Pancreas (tissue), 10 donors: ENCODE results near the gene CLIP1. TPM values are rescaled to one million over a fixed set of nuclear protein-coding genes. Genes with fewer than 3 reads are reported as not detected.
A peak's percentile ranks its signal among the peaks of the same experiment; 100 is the strongest.

Experiments
- ATAC-seq, 4 donors: fragments of 200-7000 bp; cut with Tn5 transposase; one replicate each; pipeline versions ENCODE4 v1.8.0 to v1.9.1; 2020; ENCODE audit warnings: mild to moderate bottlenecking in 4 of 4, moderate library complexity in 4 of 4
- DNase-seq, 6 donors: peaks; one replicate each; pipeline ENCODE4 v3.0.0-alpha.2; 2020
- FAIRE-seq: peaks from 2 replicates; lab custom pipeline; 2012; peaks lifted over from hg19 to GRCh38; lab: Jason Lieb, UNC
- H3K27ac ChIP-seq, 4 donors: fragments of 200-600 bp; sonication (generic); 1 replicate in 3 of 4; 2 replicates in 1 of 4; pipeline versions ENCODE4 v1.5.0 to v1.8.0; 2020
- H3K27me3 ChIP-seq, 4 donors: fragments of 200-600 bp; one replicate each; pipeline ENCODE4 v1.8.0; 2021
- H3K36me3 ChIP-seq, 3 donors: fragments of 200-600 bp; sonication (generic) in 1 of 3; one replicate each; pipeline versions ENCODE4 v1.5.0 to v1.8.0; 2020 to 2021
- H3K4me1 ChIP-seq, 3 donors: fragments of 200-600 bp; one replicate each; pipeline ENCODE4 v1.8.0; 2021
- H3K4me3 ChIP-seq, 4 donors: fragments of 200-600 bp; sonication (generic) in 2 of 4; one replicate each; pipeline versions ENCODE4 v1.5.0 to v1.8.0; 2020 to 2021
- H3K9me3 ChIP-seq, 4 donors: fragments of 200-600 bp; one replicate each; pipeline ENCODE4 v1.8.0; 2021
- WGBS, 2 donors: extraction: QIAGEN DNeasy Blood & Tissue Kit; methylation state at CpG; one replicate each; pipeline ENCODE4 v1.1.7; 2013; 5-methylcytosine and 5-hydroxymethylcytosine counted together
- intact Hi-C, 3 donors: fragments of 100-400 bp; cut with DNase I; formaldehyde crosslinking; loops; one replicate each; pipeline versions ENCODE4 v1.11.1 to v1.14.2; 2022
- polyA plus RNA-seq, 2 donors: library from polyadenylated mRNA; stranded (reverse); fragments of 200-250 nt; gene quantifications; one replicate each; pipeline ENCODE4 v1.2.3, GENCODE V29; 2013
- total RNA-seq, 6 donors: library from RNA; stranded (reverse); fragmentation: NEBNext Ultra II Directional in 4 of 6; extraction: Animal tissue kit (Norgen Biotek cat#: 25700) in 4 of 6; gene quantifications; one replicate each; pipeline versions ENCODE4 v1.2.1 to v1.2.4, GENCODE V29; 2021 to 2023
- TF ChIP-seq, protein P1 (sequence below), 4 donors: fragments of 200-600 bp; sonication (generic) in 3 of 4; IDR thresholded peaks; one replicate each; pipeline versions ENCODE4 v1.5.0 to v1.8.0; 2021; ENCODE audit warnings: antibody characterized with exemption in 4 of 4
- donor health status: healthy with polysubstance abuse.
- donor health status: DM: no; HTN: no; CAD: no; lungs with moderate emphysema.
- donor health status: DM: no; HTN: no; CAD: no.
- donor health status: control.
- donor health status: control.
- donor health status: Bipolar disorder and iron deficiency.
- donor health status: DM: yes; HTN: yes; CAD: no.
- donor health status: DM: no; HTN: no; CAD: no.
- donor health status: DM: no; HTN: no; CAD: no.
- donor health status: DM: yes; HTN: yes; CAD: no.

CLIP1 gene
- total and polyA plus RNA-seq, 8 donors = 17.1 to 43.9 (median 30.7) TPM

DNA sequence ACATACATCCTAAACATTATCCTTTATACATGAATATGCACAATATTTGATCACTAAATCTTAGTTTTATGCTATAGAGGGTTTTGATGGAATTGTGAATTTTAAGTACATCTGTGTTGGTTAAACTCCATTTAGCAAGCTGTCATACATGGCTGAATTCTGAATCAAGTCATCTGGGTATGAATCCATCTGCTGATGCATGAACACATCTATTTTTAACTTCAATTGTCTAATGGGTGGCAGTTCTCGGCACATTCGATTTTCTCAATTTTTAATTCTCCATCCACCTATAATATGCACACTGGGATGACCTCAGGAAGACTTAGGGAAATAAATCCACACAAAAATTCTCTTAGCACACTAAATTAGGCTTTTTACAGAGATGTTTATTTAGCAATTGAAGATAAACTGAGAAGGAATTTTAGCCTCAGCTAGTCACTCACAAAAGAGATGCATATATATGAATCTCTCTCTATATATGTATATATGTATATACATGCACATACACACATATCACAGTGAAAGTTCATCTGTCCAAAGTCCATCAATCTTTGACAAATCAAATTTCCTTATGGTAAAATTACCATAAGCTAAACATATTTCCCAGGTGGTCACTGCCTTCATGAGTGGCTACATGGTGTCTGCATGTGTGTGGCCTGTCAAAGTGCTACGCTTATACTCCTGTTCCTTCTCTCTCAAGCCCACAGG, 111.7 kb downstream of the CLIP1 start:
- Histone ChIP-seq H3K9me3 (no peaks in the 10 kb centered on the region), H3K27me3 (no peaks in the 10 kb centered on the region), H3K27ac (no peak overlapping the region), H3K4me1 (no peaks in the 10 kb centered on the region), H3K4me3 (no peak overlapping the region), H3K36me3 (peaks cover 0 to 34% (median 6%) of the 10 kb centered on the region in 3 donors)
- TF ChIP-seq, protein P1, sequence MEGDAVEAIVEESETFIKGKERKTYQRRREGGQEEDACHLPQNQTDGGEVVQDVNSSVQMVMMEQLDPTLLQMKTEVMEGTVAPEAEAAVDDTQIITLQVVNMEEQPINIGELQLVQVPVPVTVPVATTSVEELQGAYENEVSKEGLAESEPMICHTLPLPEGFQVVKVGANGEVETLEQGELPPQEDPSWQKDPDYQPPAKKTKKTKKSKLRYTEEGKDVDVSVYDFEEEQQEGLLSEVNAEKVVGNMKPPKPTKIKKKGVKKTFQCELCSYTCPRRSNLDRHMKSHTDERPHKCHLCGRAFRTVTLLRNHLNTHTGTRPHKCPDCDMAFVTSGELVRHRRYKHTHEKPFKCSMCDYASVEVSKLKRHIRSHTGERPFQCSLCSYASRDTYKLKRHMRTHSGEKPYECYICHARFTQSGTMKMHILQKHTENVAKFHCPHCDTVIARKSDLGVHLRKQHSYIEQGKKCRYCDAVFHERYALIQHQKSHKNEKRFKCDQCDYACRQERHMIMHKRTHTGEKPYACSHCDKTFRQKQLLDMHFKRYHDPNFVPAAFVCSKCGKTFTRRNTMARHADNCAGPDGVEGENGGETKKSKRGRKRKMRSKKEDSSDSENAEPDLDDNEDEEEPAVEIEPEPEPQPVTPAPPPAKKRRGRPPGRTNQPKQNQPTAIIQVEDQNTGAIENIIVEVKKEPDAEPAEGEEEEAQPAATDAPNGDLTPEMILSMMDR (IDR thresholded peaks at IDR 0.05) = no peak
- 84 to 88% methylated on average over 3 of the region's 3 CpGs for WGBS, 2 donors
- FAIRE-seq (no peak), DNase-seq (no peak), ATAC-seq (peak in 1 of 4 donors; percentile 67)
- intact Hi-C loops = no loop called here

DNA sequence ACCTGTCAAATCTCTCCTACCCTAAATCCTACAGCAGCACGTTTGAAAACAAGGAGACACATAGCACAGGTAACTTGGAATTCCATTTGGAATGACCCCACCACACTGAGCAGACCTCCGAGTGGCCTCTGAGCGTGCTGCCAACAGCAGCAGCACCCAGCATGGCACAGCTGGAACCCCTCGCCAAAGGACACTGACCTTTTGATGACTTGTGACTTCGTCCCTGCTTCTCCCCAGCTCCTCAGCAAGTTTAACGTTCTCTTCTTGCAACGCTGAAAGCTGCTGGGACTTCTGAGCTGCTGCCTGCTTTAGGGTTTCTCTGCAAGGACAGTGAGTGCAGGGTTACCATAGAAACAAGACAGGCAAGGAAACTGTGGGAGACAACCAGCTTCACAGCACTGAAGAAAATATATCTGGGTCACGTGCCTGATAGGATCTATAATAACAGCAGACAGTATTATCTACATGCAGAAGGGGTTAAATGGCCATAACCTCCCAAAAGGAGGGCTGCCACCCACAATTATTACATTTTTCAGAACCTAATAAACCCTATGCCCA, 112.8 kb downstream of the CLIP1 start:
- no peaks in the 10 kb centered on the region for H3K27me3 ChIP-seq
- ATAC-seq (no peak), DNase-seq (no peak), FAIRE-seq (no peak)
- H3K27ac ChIP-seq = no peak overlapping the region
- H3K9me3 ChIP-seq = no peaks in the 10 kb centered on the region
- WGBS, 2 donors = 79 to 81% methylated on average over 8 of the region's 8 CpGs
- H3K4me3 ChIP-seq = no peak overlapping the region
- peaks cover 0 to 26% (median 4%) of the 10 kb centered on the region in 3 donors for H3K36me3 ChIP-seq
- no peaks in the 10 kb centered on the region for H3K4me1 ChIP-seq
- TF ChIP-seq, protein P1 (IDR thresholded peaks at IDR 0.05) = no peak
- intact Hi-C loops = no loop called here

DNA sequence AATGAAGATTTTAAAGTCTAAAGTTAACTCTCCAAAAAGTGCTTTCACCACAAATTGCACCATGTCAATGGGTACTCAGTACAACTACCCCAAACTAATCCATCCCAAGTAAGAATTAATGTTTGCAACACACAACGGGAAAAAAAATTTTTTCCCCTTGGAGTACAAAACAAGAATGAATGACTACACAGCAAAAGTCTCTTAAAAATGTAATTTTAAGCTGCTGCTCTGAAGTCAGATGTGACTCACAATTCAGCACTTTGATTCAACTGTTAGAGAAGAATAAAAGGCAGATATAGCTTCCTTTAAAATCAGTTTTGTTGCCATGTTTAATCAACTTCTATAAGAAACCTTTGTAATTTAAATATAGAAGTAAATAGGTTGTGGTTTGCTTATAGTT, 113.7 kb downstream of the CLIP1 start:
- ATAC-seq (no peak), FAIRE-seq (no peak)

GRCh38 chr12:122306407-122306806, 116.1 kb downstream of the CLIP1 start:
- H3K9me3 ChIP-seq = no peaks in the 10 kb centered on the region
- no peaks in the 10 kb centered on the region for H3K27me3 ChIP-seq
- intact Hi-C loops = no loop called here
- no peak for DNase-seq
- TF ChIP-seq, protein P1 (IDR thresholded peaks at IDR 0.05) = no peak
- peaks cover 0 to 42% (median 4%) of the 10 kb centered on the region in 3 donors for H3K36me3 ChIP-seq
- no peak overlapping the region for H3K4me3 ChIP-seq
- ATAC-seq = no peak
- H3K27ac ChIP-seq = no peak overlapping the region
- no peaks in the 10 kb centered on the region for H3K4me1 ChIP-seq
- FAIRE-seq = no peak
- 85% methylated on average over 4 of the region's 4 CpGs for WGBS, 2 donors

More for the DNA sequence above, 113.7 kb downstream of the CLIP1 start:
- 85 to 91% methylated on average over 1 of the region's 1 CpG for WGBS, 2 donors
- Histone ChIP-seq H3K4me1 (no peaks in the 10 kb centered on the region), H3K27ac (no peak overlapping the region), H3K27me3 (no peaks in the 10 kb centered on the region), H3K36me3 (peaks cover 0 to 32% (median 4%) of the 10 kb centered on the region in 3 donors), H3K4me3 (no peak overlapping the region), H3K9me3 (no peaks in the 10 kb centered on the region)
- DNase-seq = no peak
- TF ChIP-seq, protein P1 (IDR thresholded peaks at IDR 0.05) = no peak
- intact Hi-C loops = no loop called here

GRCh38 chr12:122304924-122305323, 117.5 kb downstream of the CLIP1 start:
- Histone ChIP-seq H3K27me3 (no peaks in the 10 kb centered on the region), H3K36me3 (peaks cover 0 to 41% (median 4%) of the 10 kb centered on the region in 3 donors), H3K4me3 (no peak overlapping the region), H3K27ac (no peak overlapping the region), H3K9me3 (no peaks in the 10 kb centered on the region), H3K4me1 (no peaks in the 10 kb centered on the region)
- 83% methylated on average over 1 of the region's 1 CpG for WGBS, 2 donors
- TF ChIP-seq, protein P1 (IDR thresholded peaks at IDR 0.05) = no peak
- DNase-seq (no peak), FAIRE-seq (no peak), ATAC-seq (no peak)
- intact Hi-C loops = no loop called here
